Activated naive CD4-positive, alpha-beta T cell treated with anti-CD3 and anti-CD28 coated beads, Interleukin-2, amount 50 U/mL, for 24 hours (primary cell): ENCODE results near the gene NPY5R.

Experiments used
- H3K27ac Mint-ChIP-seq: one replicate; pipeline ENCODE4 v1.8.0; 2021; ENCODE audit warnings: mild to moderate bottlenecking, mixed read lengths
- H3K27me3 Mint-ChIP-seq: one replicate; pipeline ENCODE4 v1.8.0; 2021; ENCODE audit warnings: mixed read lengths
- H3K36me3 Mint-ChIP-seq: one replicate; pipeline ENCODE4 v1.8.0; 2021; ENCODE audit warnings: mixed read lengths
- H3K4me1 Mint-ChIP-seq: one replicate; pipeline ENCODE4 v1.8.0; 2021; ENCODE audit warnings: mixed read lengths
- H3K4me3 Mint-ChIP-seq: one replicate; pipeline ENCODE4 v1.8.0; 2021; ENCODE audit warnings: mild to moderate bottlenecking, mixed read lengths
- H3K9me3 Mint-ChIP-seq: one replicate; pipeline ENCODE4 v1.8.0; 2021; ENCODE audit warnings: mixed read lengths

NPY5R gene

GRCh38 chr4:163343604-163344146 lies at the start of gene NPY5R:
NPY5R (plus strand) TSS chr4:163343892; CDS start chr4:163350274, 6,382 bp downstream.
- Mint-ChIP-seq H3K9me3 (no peaks in the 10 kb centered on the region), H3K27ac (no peak within 1 kb of the TSS), H3K27me3 (peaks cover 22% of the 10 kb centered on the region), H3K4me3 (no peak within 1 kb of the TSS), H3K36me3 (no peaks in the 10 kb centered on the region), H3K4me1 (no peaks in the 10 kb centered on the region)

GRCh38 chr4:163295138-163295537 lies 48.6 kb upstream of the NPY5R start:
- Mint-ChIP-seq H3K27ac (no peak overlapping the region), H3K4me1 (no peaks in the 10 kb centered on the region), H3K27me3 (peaks cover 2% of the 10 kb centered on the region), H3K4me3 (no peak overlapping the region), H3K9me3 (no peaks in the 10 kb centered on the region), H3K36me3 (no peaks in the 10 kb centered on the region)

- H3K27me3 Mint-ChIP-seq: no peaks in the 10 kb centered on the region
- H3K36me3 Mint-ChIP-seq: no peaks in the 10 kb centered on the region
- H3K4me3 Mint-ChIP-seq: no peak overlapping the region
- H3K4me1 Mint-ChIP-seq: no peaks in the 10 kb centered on the region
- H3K27ac Mint-ChIP-seq: no peak overlapping the region
- no peaks in the 10 kb centered on the region for H3K9me3 Mint-ChIP-seq
Measured at GRCh38 chr4:163300445-163300844, 43.2 kb upstream of the NPY5R start.

GRCh38 chr4:163303069-163303468 lies 40.6 kb upstream of the NPY5R start:
- no peak overlapping the region for H3K27ac Mint-ChIP-seq
- no peaks in the 10 kb centered on the region for H3K4me1 Mint-ChIP-seq
- no peaks in the 10 kb centered on the region for H3K36me3 Mint-ChIP-seq
- no peak overlapping the region for H3K4me3 Mint-ChIP-seq
- H3K9me3 Mint-ChIP-seq: no peaks in the 10 kb centered on the region
- H3K27me3 Mint-ChIP-seq: peaks cover 1% of the 10 kb centered on the region

GRCh38 chr4:163309466-163309865 lies 34.2 kb upstream of the NPY5R start:
- Mint-ChIP-seq H3K36me3 (no peaks in the 10 kb centered on the region), H3K27ac (no peak overlapping the region), H3K4me3 (no peak overlapping the region), H3K4me1 (no peaks in the 10 kb centered on the region), H3K27me3 (peaks cover 5% of the 10 kb centered on the region), H3K9me3 (no peaks in the 10 kb centered on the region)

- peaks cover 3% of the 10 kb centered on the region for H3K9me3 Mint-ChIP-seq
- H3K4me3 Mint-ChIP-seq: no peak overlapping the region
Measured at GRCh38 chr4:163317110-163317509, 26.6 kb upstream of the NPY5R start.

GRCh38 chr4:163330916-163331628 lies 12.6 kb upstream of the NPY5R start:
- Mint-ChIP-seq H3K4me1 (peaks cover 11% of the 10 kb centered on the region), H3K27ac (no peak overlapping the region), H3K27me3 (peaks cover 39% of the 10 kb centered on the region), H3K36me3 (no peaks in the 10 kb centered on the region), H3K4me3 (peak overlapping the region; percentile 4), H3K9me3 (no peaks in the 10 kb centered on the region)

More at GRCh38 chr4:163317110-163317509, 26.6 kb upstream of the NPY5R start:
- Mint-ChIP-seq H3K4me1 (no peaks in the 10 kb centered on the region), H3K27ac (no peak overlapping the region), H3K27me3 (peaks cover 3% of the 10 kb centered on the region), H3K36me3 (no peaks in the 10 kb centered on the region)

GRCh38 chr4:163331629-163332376 lies 11.9 kb upstream of the NPY5R start:
- H3K27ac Mint-ChIP-seq: no peak overlapping the region
- peaks cover 39% of the 10 kb centered on the region for H3K27me3 Mint-ChIP-seq
- no peaks in the 10 kb centered on the region for H3K9me3 Mint-ChIP-seq
- no peaks in the 10 kb centered on the region for H3K36me3 Mint-ChIP-seq
- H3K4me1 Mint-ChIP-seq: peaks cover 11% of the 10 kb centered on the region
- peak overlapping the region; percentile 4 for H3K4me3 Mint-ChIP-seq

- Mint-ChIP-seq H3K4me3 (peak within 1 kb of the TSS; percentile 63), H3K36me3 (no peaks in the 10 kb centered on the region), H3K27me3 (peaks cover 39% of the 10 kb centered on the region), H3K9me3 (no peaks in the 10 kb centered on the region), H3K4me1 (peaks cover 11% of the 10 kb centered on the region), H3K27ac (no peak within 1 kb of the TSS)
Measured at GRCh38 chr4:163332526-163333406, 10.9 kb upstream of the NPY5R start, which contains the start of gene NPY1R. NPY1R (minus strand) TSS chr4:163332596; CDS start chr4:163326554, 6,042 bp downstream.

- Mint-ChIP-seq H3K27me3 (peaks cover 29% of the 10 kb centered on the region), H3K27ac (no peak overlapping the region), H3K9me3 (no peaks in the 10 kb centered on the region), H3K4me3 (no peak overlapping the region), H3K4me1 (peaks cover 11% of the 10 kb centered on the region), H3K36me3 (no peaks in the 10 kb centered on the region)
Measured at GRCh38 chr4:163335384-163335783, 8.3 kb upstream of the NPY5R start.

- no peak overlapping the region for H3K27ac Mint-ChIP-seq
- no peaks in the 10 kb centered on the region for H3K4me1 Mint-ChIP-seq
- H3K4me3 Mint-ChIP-seq: no peak overlapping the region
- no peaks in the 10 kb centered on the region for H3K9me3 Mint-ChIP-seq
- no peaks in the 10 kb centered on the region for H3K36me3 Mint-ChIP-seq
- H3K27me3 Mint-ChIP-seq: peaks cover 23% of the 10 kb centered on the region
Measured at GRCh38 chr4:163344147-163345125, 744 bp downstream of the NPY5R start.

- H3K4me1 Mint-ChIP-seq: no peaks in the 10 kb centered on the region
- no peak overlapping the region for H3K4me3 Mint-ChIP-seq
- no peaks in the 10 kb centered on the region for H3K9me3 Mint-ChIP-seq
- H3K27me3 Mint-ChIP-seq: peaks cover 8% of the 10 kb centered on the region
- H3K27ac Mint-ChIP-seq: no peak overlapping the region
- no peaks in the 10 kb centered on the region for H3K36me3 Mint-ChIP-seq
Measured at GRCh38 chr4:163350672-163351071, 7.0 kb downstream of the NPY5R start.

- H3K4me1 Mint-ChIP-seq: no peaks in the 10 kb centered on the region
- H3K27me3 Mint-ChIP-seq: peaks cover 3% of the 10 kb centered on the region
- no peaks in the 10 kb centered on the region for H3K9me3 Mint-ChIP-seq
- no peaks in the 10 kb centered on the region for H3K36me3 Mint-ChIP-seq
- H3K4me3 Mint-ChIP-seq: no peak overlapping the region
- no peak overlapping the region for H3K27ac Mint-ChIP-seq
Measured at GRCh38 chr4:163353054-163353453, 9.4 kb downstream of the NPY5R start.

GRCh38 chr4:163356104-163356503 lies 12.4 kb downstream of the NPY5R start:
- no peak overlapping the region for H3K27ac Mint-ChIP-seq
- no peaks in the 10 kb centered on the region for H3K4me1 Mint-ChIP-seq
- H3K36me3 Mint-ChIP-seq: no peaks in the 10 kb centered on the region
- H3K27me3 Mint-ChIP-seq: no peaks in the 10 kb centered on the region
- no peaks in the 10 kb centered on the region for H3K9me3 Mint-ChIP-seq
- no peak overlapping the region for H3K4me3 Mint-ChIP-seq
